ENCODE data around the gene F2RL1.

GRCh38 chr5:76818844-76819831 is at the start of gene F2RL1:
- TF ChIP-seq POLR2A (IDR thresholded peaks at IDR 0.05; ENCODE audit: control extremely low read depth in 1 of 2, low read depth in 2 of 2, low read length in 2 of 2) (peak; percentile 79 to 81), CTCF (IDR thresholded peaks at IDR 0.05; ENCODE audit: control extremely low read depth in 1 of 3, insufficient read depth in 1 of 3, low read depth in 1 of 3, low read length in 3 of 3) (0 out of 4 replicates have a peak, but pooled peaks of 1 of the 3 experiments have one; percentile 6), EP300 (IDR thresholded peaks at IDR 0.05; ENCODE audit: borderline replicate concordance in 1 of 2, low read depth in 2 of 2, low read length in 2 of 2) (peak in 1 of 2 experiments; percentile 88; a peak in 1 of 3 replicates), TAF1 (IDR thresholded peaks at IDR 0.05; ENCODE audit: low read depth, low read length) (peak; percentile 84)
- TF ChIP-seq, protein P1, sequence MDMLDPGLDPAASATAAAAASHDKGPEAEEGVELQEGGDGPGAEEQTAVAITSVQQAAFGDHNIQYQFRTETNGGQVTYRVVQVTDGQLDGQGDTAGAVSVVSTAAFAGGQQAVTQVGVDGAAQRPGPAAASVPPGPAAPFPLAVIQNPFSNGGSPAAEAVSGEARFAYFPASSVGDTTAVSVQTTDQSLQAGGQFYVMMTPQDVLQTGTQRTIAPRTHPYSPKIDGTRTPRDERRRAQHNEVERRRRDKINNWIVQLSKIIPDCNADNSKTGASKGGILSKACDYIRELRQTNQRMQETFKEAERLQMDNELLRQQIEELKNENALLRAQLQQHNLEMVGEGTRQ (IDR thresholded peaks at IDR 0.05; ENCODE audit: low read length): no peak
